GM12864 (cell line): Measurements from ENCODE around the gene TBC1D22A.

Source experiments
- DNase-seq: peaks from one replicate; pipeline ENCODE4 v3.0.0-alpha.2; 2011; ENCODE audit warnings: low read depth
- H3K4me3 ChIP-seq: 2 replicates; pipeline ENCODE4 v1.5.1; 2011; ENCODE audit warnings: mild to moderate bottlenecking, low read depth, low read length, control low read depth
- TF ChIP-seq, protein P1 (sequence below): IDR thresholded peaks from 2 replicates; pipeline ENCODE4 v1.5.1; 2011; ENCODE audit warnings: low read depth, mild to moderate bottlenecking, moderate library complexity, low read length, control low read depth, inconsistent platforms; ENCODE audit errors: missing control alignments

Gene TBC1D22A

DNA sequence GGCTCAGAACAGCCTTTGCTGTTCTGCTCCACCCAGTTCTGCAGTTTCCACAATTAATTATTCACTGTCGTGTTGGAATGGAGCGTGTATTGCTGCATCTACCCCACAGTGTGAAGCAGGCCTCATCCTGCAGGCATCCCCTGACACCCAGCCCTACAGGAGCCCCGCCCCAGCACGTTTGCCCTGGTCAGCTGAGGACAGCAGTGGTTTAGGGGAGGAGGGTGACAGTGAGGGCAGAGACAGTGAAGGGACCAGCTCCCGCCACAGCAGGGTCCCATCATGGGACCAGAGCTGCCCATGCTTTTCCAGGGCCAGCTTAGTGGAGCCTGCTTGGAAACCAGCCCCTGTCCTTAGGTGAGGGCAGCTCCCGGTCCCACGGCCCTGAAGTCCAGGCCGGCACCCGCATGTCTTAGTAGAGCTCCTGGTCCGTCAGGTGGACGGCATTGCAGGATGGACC is 273.0 kb downstream of the TBC1D22A start:
- no peak overlapping the region for H3K4me3 ChIP-seq
- TF ChIP-seq, protein P1, sequence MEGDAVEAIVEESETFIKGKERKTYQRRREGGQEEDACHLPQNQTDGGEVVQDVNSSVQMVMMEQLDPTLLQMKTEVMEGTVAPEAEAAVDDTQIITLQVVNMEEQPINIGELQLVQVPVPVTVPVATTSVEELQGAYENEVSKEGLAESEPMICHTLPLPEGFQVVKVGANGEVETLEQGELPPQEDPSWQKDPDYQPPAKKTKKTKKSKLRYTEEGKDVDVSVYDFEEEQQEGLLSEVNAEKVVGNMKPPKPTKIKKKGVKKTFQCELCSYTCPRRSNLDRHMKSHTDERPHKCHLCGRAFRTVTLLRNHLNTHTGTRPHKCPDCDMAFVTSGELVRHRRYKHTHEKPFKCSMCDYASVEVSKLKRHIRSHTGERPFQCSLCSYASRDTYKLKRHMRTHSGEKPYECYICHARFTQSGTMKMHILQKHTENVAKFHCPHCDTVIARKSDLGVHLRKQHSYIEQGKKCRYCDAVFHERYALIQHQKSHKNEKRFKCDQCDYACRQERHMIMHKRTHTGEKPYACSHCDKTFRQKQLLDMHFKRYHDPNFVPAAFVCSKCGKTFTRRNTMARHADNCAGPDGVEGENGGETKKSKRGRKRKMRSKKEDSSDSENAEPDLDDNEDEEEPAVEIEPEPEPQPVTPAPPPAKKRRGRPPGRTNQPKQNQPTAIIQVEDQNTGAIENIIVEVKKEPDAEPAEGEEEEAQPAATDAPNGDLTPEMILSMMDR = no peak
- DNase-seq = no peak

DNA sequence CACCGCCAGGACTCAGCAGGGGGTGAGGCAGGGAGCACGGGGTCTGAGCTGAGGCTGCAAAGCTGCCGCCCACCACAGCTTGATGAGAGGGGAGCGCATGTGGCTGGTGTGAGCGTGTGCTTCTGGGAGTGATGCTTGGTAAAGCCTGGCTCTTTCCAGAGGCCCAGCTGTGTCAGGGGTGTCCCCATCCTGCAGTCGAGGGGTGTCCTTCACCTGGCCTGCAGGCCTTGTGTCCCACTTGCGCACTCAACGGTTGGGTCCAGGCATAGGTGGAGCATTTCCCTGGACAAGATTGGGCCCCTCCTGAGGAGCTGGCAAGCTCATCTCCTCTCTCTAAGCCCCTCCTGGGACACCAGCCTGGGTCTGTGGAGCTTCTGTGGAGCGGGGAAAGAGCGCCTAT is 273.9 kb downstream of the TBC1D22A start:
- TF ChIP-seq, protein P1 = no peak
- no peak overlapping the region for H3K4me3 ChIP-seq
- DNase-seq = no peak

DNA sequence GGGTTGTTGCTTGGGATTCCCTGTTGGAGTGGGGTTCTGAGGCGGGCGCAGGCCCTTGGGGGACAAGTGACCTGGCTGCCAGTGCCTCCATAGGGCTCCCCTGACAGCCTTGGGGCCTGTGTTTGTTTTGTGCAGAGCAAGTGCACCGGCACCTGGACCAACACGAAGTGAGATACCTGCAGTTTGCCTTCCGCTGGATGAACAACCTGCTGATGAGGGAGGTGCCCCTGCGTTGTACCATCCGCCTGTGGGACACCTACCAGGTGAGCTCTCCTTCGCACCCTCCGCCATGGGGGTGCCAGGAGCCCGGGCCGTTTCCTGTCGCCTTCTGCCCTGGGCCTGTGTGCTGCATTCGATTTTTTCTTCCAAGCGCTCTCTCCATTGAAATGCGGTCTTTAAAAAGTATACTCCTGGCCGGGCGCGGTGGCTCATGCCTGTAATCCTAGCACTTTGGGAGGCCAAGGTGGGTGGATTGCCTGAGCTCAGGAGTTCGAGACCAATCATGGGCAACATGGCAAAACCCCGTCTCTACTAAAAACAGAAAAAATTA is 274.6 kb downstream of the TBC1D22A start:
- no peak overlapping the region for H3K4me3 ChIP-seq
- DNase-seq = no peak
- TF ChIP-seq, protein P1 = no peak

DNA sequence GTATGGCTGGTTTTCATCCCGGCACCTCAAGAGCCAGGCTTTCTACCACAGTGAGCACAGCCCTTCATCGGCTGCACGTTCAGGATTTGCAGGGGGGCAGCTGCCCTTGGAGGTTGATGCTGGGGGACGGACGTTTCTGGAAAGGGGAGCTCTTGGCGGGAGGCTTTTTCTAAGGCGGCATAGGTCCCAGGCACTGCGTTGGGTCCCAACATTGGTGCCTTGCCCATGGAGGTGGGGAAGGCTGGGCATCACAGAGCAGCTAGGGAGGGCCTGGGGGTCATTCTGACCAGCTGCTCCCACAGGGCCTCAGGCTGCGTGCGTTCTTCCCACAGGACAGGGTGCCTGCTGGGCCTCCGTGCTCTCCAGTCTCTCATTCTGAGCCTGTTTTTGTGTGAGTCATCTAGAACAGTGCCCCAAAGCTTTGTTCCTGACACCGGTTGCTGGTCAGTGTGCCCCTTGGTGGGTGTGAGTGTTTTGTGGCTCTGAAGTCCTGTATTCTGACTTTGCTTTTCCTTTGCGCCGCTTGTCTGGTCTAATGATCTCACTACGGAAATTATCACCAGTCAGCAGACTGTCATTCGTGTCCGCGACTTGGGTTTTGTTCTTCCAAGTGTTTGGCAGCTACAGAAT is 275.9 kb downstream of the TBC1D22A start:
- no peak for DNase-seq
- H3K4me3 ChIP-seq = no peak overlapping the region
- TF ChIP-seq, protein P1 = no peak

DNA sequence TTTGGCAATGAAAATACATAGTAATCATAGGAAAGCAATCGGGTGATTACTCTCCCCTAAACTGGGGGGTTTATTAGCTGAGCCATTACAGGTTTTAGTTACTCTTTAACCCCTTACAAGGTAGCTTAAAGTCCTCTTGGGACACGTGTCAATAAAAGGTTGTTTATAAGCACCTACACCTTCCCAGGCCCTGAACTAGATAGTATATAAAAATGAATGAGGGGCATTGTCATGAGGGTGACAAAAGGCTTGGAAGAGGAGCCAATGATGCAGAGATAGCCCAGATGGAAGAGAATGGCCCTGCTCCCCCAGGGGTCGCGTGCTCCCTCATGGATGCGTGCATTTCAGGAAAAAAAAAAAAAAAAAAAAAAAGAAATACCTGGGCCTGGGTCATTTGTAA is 276.9 kb downstream of the TBC1D22A start:
- no peak for DNase-seq
- TF ChIP-seq, protein P1 = no peak
- no peak overlapping the region for H3K4me3 ChIP-seq

DNA sequence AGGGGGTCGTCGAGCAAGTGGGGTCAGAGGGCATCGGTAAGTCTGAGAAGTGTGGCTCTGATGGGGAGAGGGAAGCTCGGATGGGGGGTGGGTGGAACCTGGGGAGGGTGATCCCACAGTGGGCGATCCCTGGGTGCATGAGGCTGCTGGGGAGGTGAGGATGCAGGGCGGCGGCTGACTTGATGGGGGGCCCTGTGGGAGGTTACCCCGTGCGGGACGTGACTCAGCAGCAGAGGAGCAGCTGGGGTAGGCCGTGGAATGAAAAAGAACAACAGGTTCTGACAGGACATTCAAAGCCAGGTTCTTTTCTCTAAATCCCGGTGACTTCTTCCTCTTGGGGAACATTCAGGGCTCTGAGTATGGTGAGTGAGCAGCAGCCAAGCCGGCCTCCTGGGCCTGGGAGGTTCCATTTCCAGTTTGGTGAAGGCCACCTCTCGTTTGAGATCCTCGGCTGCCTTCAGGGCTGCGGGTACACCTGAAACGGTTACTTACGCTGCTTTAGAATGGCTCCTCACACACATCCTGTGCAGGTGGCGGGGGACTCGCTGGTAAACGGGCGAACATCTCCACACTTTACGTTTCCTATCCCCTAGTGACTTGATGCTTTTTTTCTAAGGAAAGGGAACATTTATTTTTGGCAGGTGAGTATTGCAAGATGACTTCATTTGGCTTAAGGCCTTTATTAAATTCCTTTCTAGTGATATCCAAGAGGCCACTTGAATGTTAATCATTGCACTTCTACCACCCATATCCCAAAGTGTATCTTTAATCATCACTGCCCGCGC is 278.2 kb downstream of the TBC1D22A start:
- DNase-seq = no peak
- TF ChIP-seq, protein P1 = no peak
- no peak overlapping the region for H3K4me3 ChIP-seq
